Lower leg skin (tissue), 4 donors: ENCODE results near the gene NAPEPLD. TPM values are rescaled to one million over a fixed set of nuclear protein-coding genes. Genes with fewer than 3 reads are reported as not detected.

Experiments used
- DNase-seq, 2 donors: peaks; one replicate each; pipeline ENCODE4 v3.0.0-alpha.2; 2019; ENCODE audit warnings: low spot score in 2 of 2
- H3K4me3 ChIP-seq: fragments of 200-600 bp; sonication (generic); 2 replicates; pipeline ENCODE4 v1.5.1; 2017; ENCODE audit warnings: mild to moderate bottlenecking, low read depth; ENCODE audit not compliant: poor library complexity, severe bottlenecking
- POLR2A ChIP-seq, 2 donors: fragments of 450-650 bp; IDR thresholded peaks; one replicate each; pipeline ENCODE4 v1.6.1; 2016 to 2017; ENCODE audit warnings: antibody characterized with exemption in 2 of 2, mild to moderate bottlenecking in 1 of 2, moderate library complexity in 1 of 2
- WGBS, 2 donors: methylation state at CpG; one replicate each; pipeline ENCODE4 v1.1.5; 2018; 5-methylcytosine and 5-hydroxymethylcytosine counted together
- intact Hi-C: fragments of 100-400 bp; cut with DNase I; formaldehyde crosslinking; loops from one replicate; pipeline ENCODE4 v1.15.0; 2023; ENCODE audit warnings: low total_unique reads
- total RNA-seq, 4 donors: library from RNA; depleted of rRNA; stranded (reverse); fragments of >200 nt; gene quantifications; one replicate each; pipeline ENCODE4 v1.1.0, GENCODE V29; 2016
- TF ChIP-seq, protein P1 (sequence below), 3 donors: fragments of 450-650 bp; IDR thresholded peaks; one replicate each; pipeline ENCODE4 v1.5.1; 2016; ENCODE audit warnings: antibody characterized with exemption in 3 of 3, mild to moderate bottlenecking in 3 of 3, moderate library complexity in 2 of 3

NAPEPLD gene
- total RNA-seq, 4 donors from 2014 or later = 5.6 to 12.0 (median 8.5) TPM

DNA sequence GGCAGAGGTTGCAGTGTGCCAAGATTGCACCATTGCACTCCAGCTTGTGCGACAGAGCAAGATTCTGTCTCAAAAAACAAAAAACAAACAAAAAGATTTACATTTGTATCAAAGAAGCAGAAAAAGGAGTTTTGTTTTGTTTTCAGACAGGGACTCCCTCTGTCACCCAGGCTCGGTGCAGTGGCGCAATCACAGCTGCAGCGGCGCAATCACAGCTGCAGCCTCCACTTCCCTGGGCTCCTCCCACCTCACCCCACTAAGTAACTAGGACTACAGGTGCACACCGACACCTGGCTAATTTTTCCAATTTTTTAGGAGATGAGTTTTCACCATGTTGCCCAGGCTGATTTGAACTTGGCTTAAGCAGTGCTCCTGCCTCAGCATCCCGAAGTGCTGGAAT is 72.1 kb downstream of the NAPEPLD start:
- intact Hi-C loops = no loop called here
- whole genome bisulfite sequencing, 2 donors = 71 to 80% methylated on average over 7 of the region's 7 CpGs
- DNase-seq = no peak
- TF ChIP-seq, protein P1, sequence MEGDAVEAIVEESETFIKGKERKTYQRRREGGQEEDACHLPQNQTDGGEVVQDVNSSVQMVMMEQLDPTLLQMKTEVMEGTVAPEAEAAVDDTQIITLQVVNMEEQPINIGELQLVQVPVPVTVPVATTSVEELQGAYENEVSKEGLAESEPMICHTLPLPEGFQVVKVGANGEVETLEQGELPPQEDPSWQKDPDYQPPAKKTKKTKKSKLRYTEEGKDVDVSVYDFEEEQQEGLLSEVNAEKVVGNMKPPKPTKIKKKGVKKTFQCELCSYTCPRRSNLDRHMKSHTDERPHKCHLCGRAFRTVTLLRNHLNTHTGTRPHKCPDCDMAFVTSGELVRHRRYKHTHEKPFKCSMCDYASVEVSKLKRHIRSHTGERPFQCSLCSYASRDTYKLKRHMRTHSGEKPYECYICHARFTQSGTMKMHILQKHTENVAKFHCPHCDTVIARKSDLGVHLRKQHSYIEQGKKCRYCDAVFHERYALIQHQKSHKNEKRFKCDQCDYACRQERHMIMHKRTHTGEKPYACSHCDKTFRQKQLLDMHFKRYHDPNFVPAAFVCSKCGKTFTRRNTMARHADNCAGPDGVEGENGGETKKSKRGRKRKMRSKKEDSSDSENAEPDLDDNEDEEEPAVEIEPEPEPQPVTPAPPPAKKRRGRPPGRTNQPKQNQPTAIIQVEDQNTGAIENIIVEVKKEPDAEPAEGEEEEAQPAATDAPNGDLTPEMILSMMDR (IDR thresholded peaks at IDR 0.05) = no peak
- TF ChIP-seq POLR2A (IDR thresholded peaks at IDR 0.05) = no peak
- no peak overlapping the region for H3K4me3 ChIP-seq

DNA sequence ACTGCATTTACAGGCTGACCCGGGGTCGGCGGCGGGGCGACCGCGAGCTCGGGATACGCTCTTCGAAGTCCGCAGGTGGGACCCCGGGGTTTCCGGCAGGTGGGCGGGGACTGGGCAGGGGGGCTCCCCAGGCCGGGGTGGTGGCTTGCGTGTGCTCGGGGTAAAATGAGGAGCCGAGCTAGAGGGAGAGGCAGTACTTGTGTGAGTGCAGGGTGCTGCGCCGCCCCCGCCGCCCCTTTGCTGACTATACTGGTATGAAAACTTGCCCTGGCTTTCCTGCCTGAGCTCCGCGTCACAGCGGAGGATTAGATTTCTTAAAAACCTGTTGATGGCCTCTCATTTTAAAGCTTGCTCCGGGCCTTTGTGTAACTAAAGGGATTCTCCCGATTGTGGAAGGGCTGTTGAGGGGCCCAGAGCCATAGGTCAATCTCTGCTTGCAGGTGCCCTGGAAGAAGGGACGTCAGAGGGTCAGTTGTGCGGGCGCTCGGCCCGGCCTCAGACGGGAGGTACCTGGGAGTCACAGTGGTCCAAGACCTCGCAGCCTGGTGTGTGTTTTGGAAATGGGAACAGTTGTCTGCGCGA is 73.5 kb downstream of the NAPEPLD start:
- H3K4me3 ChIP-seq = peak overlapping the region; percentile 70
- intact Hi-C loops = no loop called here
- peak; percentile 42 to 87 for DNase-seq
- no peak for TF ChIP-seq POLR2A (IDR thresholded peaks at IDR 0.05)
- TF ChIP-seq, protein P1 (IDR thresholded peaks at IDR 0.05) = no peak
- 0 to 1% methylated on average over 25 to 31 of the region's 36 CpGs for WGBS, 2 donors

DNA sequence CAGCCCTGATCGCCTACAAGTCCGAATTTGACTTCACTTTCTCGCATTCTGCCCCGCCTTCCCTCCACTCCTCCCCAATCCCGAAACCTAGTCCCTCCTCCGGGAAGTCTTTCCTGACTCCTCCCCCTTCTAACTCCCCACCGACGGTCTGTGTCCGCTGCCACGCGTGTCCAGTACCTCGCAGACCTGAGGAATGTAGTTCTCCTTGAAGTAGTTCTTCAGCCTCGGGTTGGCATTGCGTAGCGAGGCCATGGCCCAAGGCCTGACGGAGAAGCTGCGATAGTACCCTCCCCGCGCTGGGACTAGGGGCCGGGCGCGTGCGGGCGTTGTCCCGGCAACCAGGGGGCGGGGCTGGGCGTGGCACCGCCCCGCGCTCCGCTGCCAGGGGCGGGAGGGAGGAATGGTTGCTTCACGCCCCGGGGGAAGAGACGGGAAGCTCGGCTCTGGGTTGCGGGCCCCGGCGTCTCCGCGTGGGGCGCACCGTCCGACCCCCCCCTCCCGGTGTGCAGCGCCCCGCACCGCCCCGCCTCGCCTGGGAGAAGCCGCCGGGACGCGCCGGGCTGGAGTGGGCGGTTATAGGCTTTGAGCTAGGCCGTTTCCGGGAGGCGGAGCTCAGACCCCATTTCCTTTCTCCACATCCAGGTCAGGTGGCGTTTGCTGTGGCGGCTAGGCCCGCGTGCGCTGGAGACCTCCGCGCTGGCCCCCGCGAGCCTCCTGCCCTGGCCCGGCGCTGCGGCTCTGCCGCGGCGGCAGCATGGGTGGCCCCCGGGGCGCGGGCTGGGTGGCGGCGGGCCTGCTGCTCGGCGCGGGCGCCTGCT is 74.2 kb downstream of the NAPEPLD start, which contains the start of the genes ARMC10 and FBXL13:
ARMC10 (plus strand) TSS at position 622 of the 818 bp plus-strand sequence; CDS start at position 755, 133 bp downstream.
FBXL13 (minus strand) TSS at position 278 of the 818 bp plus-strand sequence.
- WGBS, 2 donors = 1% methylated on average over 26 to 79 of the region's 83 CpGs
- peak; percentile 90 to 97 for DNase-seq
- intact Hi-C loops = no loop called here
- no peak for TF ChIP-seq POLR2A (IDR thresholded peaks at IDR 0.05)
- TF ChIP-seq, protein P1 (IDR thresholded peaks at IDR 0.05) = peak in 1 of 3 donors; percentile 61
- H3K4me3 ChIP-seq = peak within 1 kb of the TSS; percentile 70

DNA sequence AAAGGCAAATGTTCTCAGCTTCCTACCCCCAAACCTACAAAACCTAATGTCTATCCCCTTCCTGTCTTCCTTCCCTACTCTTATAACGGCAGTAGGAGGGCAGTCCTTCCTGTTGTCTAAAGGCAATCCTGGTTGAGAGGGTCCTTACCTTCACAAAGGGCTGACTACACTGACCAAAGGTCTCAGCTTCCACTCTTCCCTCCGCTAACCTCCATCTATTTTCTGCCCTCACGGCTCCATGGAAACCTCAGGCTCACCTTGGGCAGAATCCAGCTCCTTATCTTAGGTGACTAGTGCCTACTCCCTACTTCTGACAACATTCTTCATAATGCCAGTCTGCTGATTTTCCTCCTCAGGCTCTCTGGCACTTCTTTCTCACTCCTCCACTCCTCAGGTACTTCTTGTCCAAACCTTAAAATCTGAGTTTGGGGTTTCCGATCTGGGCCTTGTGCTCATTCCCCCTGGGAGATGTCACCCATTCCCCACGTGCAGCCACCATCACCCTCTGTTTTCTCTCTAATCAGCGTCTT is 74.8 kb downstream of the NAPEPLD start:
- DNase-seq = no peak
- intact Hi-C loops = no loop called here
- no peak for TF ChIP-seq POLR2A (IDR thresholded peaks at IDR 0.05)
- TF ChIP-seq, protein P1 (IDR thresholded peaks at IDR 0.05) = no peak
- 9 to 10% methylated on average over 6 of the region's 6 CpGs for WGBS, 2 donors
- H3K4me3 ChIP-seq = peak overlapping the region; percentile 70

DNA sequence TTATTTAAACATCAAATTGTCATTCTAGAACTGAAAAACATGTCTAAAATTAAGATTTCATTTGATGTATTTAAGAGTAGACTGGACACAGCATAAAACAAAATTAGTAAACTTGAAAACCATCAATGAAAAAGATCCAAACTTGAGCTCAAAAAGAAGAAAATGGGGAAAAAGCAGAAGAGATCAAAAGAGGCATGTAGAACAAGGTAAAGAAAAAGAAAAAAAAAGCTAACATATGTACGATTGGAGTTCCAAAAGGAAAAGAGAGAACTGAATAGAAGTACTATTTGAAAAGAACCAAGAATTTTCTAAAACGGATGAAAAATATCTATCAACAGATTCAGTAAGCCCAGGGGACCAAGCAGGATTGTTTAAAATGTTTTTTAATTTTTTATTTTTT is 77.9 kb downstream of the NAPEPLD start:
- TF ChIP-seq POLR2A (IDR thresholded peaks at IDR 0.05) = no peak
- intact Hi-C loops = no loop called here
- no peak overlapping the region for H3K4me3 ChIP-seq
- 88 to 89% methylated on average over 2 of the region's 2 CpGs for WGBS, 2 donors
- no peak for DNase-seq
